Measurements from ENCODE around the gene SERPINA12.

The SERPINA12 gene

DNA sequence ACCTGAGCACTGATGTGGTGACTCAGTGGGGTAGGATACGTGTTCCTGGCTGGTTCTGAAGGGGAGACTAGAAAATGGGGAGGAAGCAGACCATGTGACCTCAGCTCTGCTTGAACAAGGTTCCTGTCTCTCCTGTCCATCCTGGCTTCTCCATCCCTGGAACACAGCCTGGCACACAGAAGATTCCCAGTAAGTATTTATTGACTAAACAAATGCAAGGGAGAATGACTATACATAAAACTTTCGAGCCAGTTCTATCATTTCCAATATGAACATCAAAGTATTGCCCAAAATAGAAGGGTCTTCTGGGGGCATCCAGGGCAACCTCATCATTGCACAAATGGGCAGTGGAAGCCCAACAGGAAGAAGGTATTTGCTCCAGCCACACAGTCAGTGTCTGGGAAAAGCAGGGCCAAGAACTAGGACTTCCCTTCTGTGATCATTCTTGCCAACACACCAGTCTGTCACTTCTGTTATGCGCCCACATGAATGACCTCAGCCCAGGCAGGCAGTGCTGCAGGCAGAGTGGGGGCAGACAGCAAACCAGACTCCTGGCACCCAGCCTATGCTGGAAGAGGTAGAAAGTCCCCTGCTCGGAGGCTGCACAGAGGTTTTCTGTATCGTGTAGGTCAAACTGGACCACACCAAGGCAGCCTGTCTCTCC is 27.7 kb downstream of the SERPINA12 start:
- no peak for TF ChIP-seq SUZ12 (IDR thresholded peaks at IDR 0.05; ENCODE audit: extremely low read depth, insufficient read depth, insufficient read length)
- TF ChIP-seq YY1 (IDR thresholded peaks at IDR 0.05; ENCODE audit: insufficient read depth, insufficient read length): no peak
- TF ChIP-seq ZNF274 (IDR thresholded peaks at IDR 0.05; ENCODE audit: low read depth, low read length): no peak
- peaks cover 13% of the 10 kb centered on the region for H3K9me3 ChIP-seq (ENCODE audit: insufficient read depth, low read length)
- H3K4me1 ChIP-seq (ENCODE audit: insufficient read depth, insufficient read length): peaks cover 3% of the 10 kb centered on the region
- no peak for DNase-seq (ENCODE audit: low read depth, low spot score)
- no peak overlapping the region for H3K4me3 ChIP-seq (ENCODE audit: insufficient read length, low read depth)
- no peaks in the 10 kb centered on the region for H3K36me3 ChIP-seq (ENCODE audit: insufficient read depth, insufficient read length, low read length)
- H3K9ac ChIP-seq (ENCODE audit: insufficient read length, low read depth): no peak overlapping the region
- H3K27me3 ChIP-seq (ENCODE audit: insufficient read depth, insufficient read length): no peaks in the 10 kb centered on the region

DNA sequence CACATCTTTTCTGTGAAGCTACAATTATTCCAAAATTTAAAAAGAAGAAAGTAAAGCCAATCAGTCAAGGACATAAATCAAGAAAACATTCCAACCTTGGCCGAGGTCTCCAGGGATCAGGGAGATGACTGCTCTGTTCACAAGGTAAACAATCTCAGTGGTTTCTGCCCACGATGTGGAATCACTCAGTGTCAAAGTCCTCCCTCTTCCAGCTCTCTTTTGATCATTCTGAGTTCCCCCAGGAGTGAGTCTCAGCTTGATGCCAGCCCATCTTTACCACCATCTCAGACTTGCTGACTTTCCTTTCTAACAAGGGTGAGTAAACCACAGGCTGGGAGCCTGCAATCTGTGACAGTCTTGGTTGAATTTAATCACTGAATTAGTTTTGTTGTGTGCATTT is 28.5 kb downstream of the SERPINA12 start:
- TF ChIP-seq SUZ12 (IDR thresholded peaks at IDR 0.05; ENCODE audit: extremely low read depth, insufficient read depth, insufficient read length) (no peak), YY1 (IDR thresholded peaks at IDR 0.05; ENCODE audit: insufficient read depth, insufficient read length) (no peak)
- H3K4me3 ChIP-seq (ENCODE audit: insufficient read length, low read depth): no peak overlapping the region
- no peaks in the 10 kb centered on the region for H3K36me3 ChIP-seq (ENCODE audit: insufficient read depth, insufficient read length, low read length)
- H3K4me1 ChIP-seq (ENCODE audit: insufficient read depth, insufficient read length): no peaks in the 10 kb centered on the region
- no peak overlapping the region for H3K9ac ChIP-seq (ENCODE audit: insufficient read length, low read depth)
- DNase-seq (ENCODE audit: low read depth, low spot score): no peak
- peaks cover 13% of the 10 kb centered on the region for H3K9me3 ChIP-seq (ENCODE audit: insufficient read depth, low read length)
- H3K27me3 ChIP-seq (ENCODE audit: insufficient read depth, insufficient read length): no peaks in the 10 kb centered on the region

DNA sequence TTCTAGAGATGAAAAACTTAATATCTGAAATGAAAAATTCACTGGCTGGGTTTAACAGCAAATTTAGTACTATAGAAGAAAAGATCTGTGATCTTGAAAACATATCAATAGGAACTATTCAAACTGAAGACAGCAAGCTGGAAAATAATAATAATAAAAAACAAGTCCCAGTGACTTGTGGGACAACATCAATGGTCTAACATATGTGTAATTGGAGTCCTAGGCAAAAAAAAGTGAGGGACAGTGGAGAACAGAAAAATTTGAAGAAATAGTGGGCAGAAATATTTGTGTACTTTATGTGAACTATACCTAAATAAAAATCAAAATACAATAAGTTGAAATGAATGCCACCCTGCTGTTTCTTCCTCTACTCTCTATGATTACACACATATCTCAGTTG is 30.8 kb downstream of the SERPINA12 start:
- peaks cover 2% of the 10 kb centered on the region for H3K4me1 ChIP-seq (ENCODE audit: insufficient read depth, insufficient read length)

DNA sequence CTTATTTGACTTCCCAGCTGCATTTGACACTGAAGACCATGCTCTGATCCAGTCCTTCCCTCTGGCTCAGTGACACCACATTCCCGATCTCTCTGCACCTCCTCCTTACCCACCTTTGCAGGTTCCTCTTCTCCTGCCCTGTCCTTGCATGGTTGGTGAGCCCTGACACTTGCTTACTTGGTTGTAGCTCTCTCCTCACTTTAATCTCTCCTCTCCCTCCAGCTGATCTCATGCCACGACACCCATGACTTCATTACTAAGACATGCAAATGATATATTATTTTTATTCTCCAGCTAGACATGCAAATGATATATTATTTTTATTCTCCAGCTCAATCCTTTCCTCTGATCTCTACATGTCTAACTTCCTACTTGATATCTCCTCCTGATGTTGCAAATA is 33.2 kb downstream of the SERPINA12 start, which contains the start of gene SERPINA9:
TSS of gene SERPINA9 (minus strand) at position 175 of the 400 bp plus-strand sequence. CDS start 6,357 bp downstream, outside the sequence.
- DNase-seq (ENCODE audit: low read depth, low spot score): no peak
- Histone ChIP-seq H3K4me1 (ENCODE audit: insufficient read depth, insufficient read length) (peaks cover 2% of the 10 kb centered on the region), H3K27me3 (ENCODE audit: insufficient read depth, insufficient read length) (no peaks in the 10 kb centered on the region), H3K4me3 (ENCODE audit: insufficient read length, low read depth) (no peak within 1 kb of the TSS), H3K9ac (ENCODE audit: insufficient read length, low read depth) (no peak within 1 kb of the TSS), H3K9me3 (ENCODE audit: insufficient read depth, low read length) (peaks cover 13% of the 10 kb centered on the region), H3K36me3 (ENCODE audit: insufficient read depth, insufficient read length, low read length) (no peaks in the 10 kb centered on the region)
- no peak for TF ChIP-seq SUZ12 (IDR thresholded peaks at IDR 0.05; ENCODE audit: extremely low read depth, insufficient read depth, insufficient read length)
- TF ChIP-seq YY1 (IDR thresholded peaks at IDR 0.05; ENCODE audit: insufficient read depth, insufficient read length): no peak
- TF ChIP-seq ZNF274 (IDR thresholded peaks at IDR 0.05; ENCODE audit: low read depth, low read length): no peak

More for the DNA sequence above, 30.8 kb downstream of the SERPINA12 start:
- H3K27me3 ChIP-seq (ENCODE audit: insufficient read depth, insufficient read length): no peaks in the 10 kb centered on the region
- H3K9me3 ChIP-seq (ENCODE audit: insufficient read depth, low read length): peaks cover 13% of the 10 kb centered on the region
- no peak overlapping the region for H3K9ac ChIP-seq (ENCODE audit: insufficient read length, low read depth)
- H3K36me3 ChIP-seq (ENCODE audit: insufficient read depth, insufficient read length, low read length): no peaks in the 10 kb centered on the region
- no peak overlapping the region for H3K4me3 ChIP-seq (ENCODE audit: insufficient read length, low read depth)
- DNase-seq (ENCODE audit: low read depth, low spot score): no peak
- TF ChIP-seq YY1 (IDR thresholded peaks at IDR 0.05; ENCODE audit: insufficient read depth, insufficient read length): no peak
- no peak for TF ChIP-seq SUZ12 (IDR thresholded peaks at IDR 0.05; ENCODE audit: extremely low read depth, insufficient read depth, insufficient read length)
- no peak for TF ChIP-seq ZNF274 (IDR thresholded peaks at IDR 0.05; ENCODE audit: low read depth, low read length)

DNA sequence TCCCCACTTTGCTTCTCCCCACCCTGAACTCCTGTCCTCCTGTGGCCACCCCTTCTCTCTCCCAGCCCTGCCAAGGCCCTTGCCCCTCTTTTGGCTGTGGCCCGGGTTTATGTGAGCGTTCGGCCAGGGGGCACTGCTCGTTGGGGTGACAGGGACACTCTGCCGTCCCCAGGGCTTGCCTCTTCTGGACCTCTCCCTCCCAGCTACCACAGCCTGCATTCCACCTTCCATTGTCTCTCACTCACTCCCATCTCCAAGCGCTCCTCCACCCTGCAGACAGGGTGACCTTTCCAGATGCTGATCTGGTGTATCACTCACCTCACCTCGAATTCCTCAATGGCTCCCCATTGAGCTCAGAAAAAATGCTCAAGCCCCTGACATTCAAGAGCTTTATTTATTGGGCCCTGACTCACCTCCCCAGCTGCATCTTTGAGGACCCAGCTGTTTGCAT is 34.7 kb downstream of the SERPINA12 start:
- H3K4me3 ChIP-seq (ENCODE audit: insufficient read length, low read depth): no peak overlapping the region
- no peak overlapping the region for H3K9ac ChIP-seq (ENCODE audit: insufficient read length, low read depth)
- peaks cover 13% of the 10 kb centered on the region for H3K9me3 ChIP-seq (ENCODE audit: insufficient read depth, low read length)
- peaks cover 2% of the 10 kb centered on the region for H3K4me1 ChIP-seq (ENCODE audit: insufficient read depth, insufficient read length)
- no peaks in the 10 kb centered on the region for H3K36me3 ChIP-seq (ENCODE audit: insufficient read depth, insufficient read length, low read length)
- DNase-seq (ENCODE audit: low read depth, low spot score): peak; percentile 52
- TF ChIP-seq YY1 (IDR thresholded peaks at IDR 0.05; ENCODE audit: insufficient read depth, insufficient read length) (no peak), SUZ12 (IDR thresholded peaks at IDR 0.05; ENCODE audit: extremely low read depth, insufficient read depth, insufficient read length) (no peak), ZNF274 (IDR thresholded peaks at IDR 0.05; ENCODE audit: low read depth, low read length) (no peak)
- H3K27me3 ChIP-seq (ENCODE audit: insufficient read depth, insufficient read length): no peaks in the 10 kb centered on the region

DNA sequence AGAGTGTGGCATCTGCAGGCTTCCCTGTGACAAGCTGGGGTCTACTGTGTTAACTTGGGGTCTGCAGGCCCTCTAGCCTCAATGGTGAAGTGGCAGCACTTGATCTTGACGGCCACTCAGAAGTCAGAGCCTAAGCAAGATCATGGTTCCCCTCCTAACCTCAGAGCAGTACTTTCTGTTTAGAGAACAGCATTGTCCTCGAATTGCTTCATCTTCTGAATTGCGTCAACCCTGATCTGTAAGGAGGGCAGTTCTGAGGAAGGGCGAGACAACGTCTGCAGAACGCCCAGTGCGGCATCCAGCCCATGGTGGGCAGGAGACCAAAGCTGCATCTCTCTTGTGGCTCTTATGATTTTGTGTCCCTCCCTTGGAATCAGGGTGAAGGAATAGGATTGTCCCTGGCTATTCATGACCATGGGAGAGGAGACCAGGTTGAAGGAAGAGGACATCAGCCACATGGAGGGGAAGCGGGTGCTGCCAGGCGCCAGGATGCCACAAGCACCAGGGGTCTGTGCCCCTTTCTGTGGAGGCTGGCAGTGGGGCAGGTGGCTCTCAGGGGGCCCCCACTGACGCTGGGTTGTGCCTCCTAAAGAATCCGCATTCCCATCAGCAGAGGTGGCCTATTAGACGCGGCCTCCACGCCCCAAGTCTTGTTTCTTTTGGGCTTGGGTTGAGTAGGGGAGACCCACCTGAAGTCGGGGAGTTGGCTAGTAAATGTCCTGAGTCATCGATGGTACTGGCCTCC is 35.4 kb downstream of the SERPINA12 start:
- peaks cover 2% of the 10 kb centered on the region for H3K4me1 ChIP-seq (ENCODE audit: insufficient read depth, insufficient read length)
- peaks cover 10% of the 10 kb centered on the region for H3K9me3 ChIP-seq (ENCODE audit: insufficient read depth, low read length)
- no peaks in the 10 kb centered on the region for H3K36me3 ChIP-seq (ENCODE audit: insufficient read depth, insufficient read length, low read length)
- no peak overlapping the region for H3K9ac ChIP-seq (ENCODE audit: insufficient read length, low read depth)
- no peak overlapping the region for H3K4me3 ChIP-seq (ENCODE audit: insufficient read length, low read depth)
- DNase-seq (ENCODE audit: low read depth, low spot score): no peak
- no peaks in the 10 kb centered on the region for H3K27me3 ChIP-seq (ENCODE audit: insufficient read depth, insufficient read length)
- no peak for TF ChIP-seq ZNF274 (IDR thresholded peaks at IDR 0.05; ENCODE audit: low read depth, low read length)
- no peak for TF ChIP-seq SUZ12 (IDR thresholded peaks at IDR 0.05; ENCODE audit: extremely low read depth, insufficient read depth, insufficient read length)
- TF ChIP-seq YY1 (IDR thresholded peaks at IDR 0.05; ENCODE audit: insufficient read depth, insufficient read length): no peak

DNA sequence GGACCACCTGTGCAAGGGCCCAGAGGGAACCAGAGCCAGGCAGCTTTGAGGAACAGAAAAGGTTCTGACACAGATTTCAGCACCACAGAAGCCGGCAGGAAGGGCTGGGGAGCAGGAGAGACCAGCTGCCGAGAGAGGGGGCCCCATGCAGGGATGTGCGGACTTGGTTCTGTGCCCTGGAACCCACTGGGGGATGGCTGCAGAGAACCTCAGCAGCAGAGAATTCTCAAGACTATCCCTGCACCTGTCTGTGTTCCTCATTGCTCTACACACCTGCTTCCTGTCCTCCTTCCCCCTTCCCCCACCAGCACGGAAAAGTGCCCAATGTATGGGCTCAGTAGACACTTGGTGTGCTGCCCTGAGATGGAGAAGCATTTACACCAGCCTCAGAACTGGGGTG is 36.4 kb downstream of the SERPINA12 start:
- TF ChIP-seq SUZ12 (IDR thresholded peaks at IDR 0.05; ENCODE audit: extremely low read depth, insufficient read depth, insufficient read length): no peak
- no peak for TF ChIP-seq YY1 (IDR thresholded peaks at IDR 0.05; ENCODE audit: insufficient read depth, insufficient read length)
- TF ChIP-seq ZNF274 (IDR thresholded peaks at IDR 0.05; ENCODE audit: low read depth, low read length): no peak
- Histone ChIP-seq H3K27me3 (ENCODE audit: insufficient read depth, insufficient read length) (no peaks in the 10 kb centered on the region), H3K4me1 (ENCODE audit: insufficient read depth, insufficient read length) (peaks cover 2% of the 10 kb centered on the region), H3K9ac (ENCODE audit: insufficient read length, low read depth) (no peak overlapping the region), H3K9me3 (ENCODE audit: insufficient read depth, low read length) (peaks cover under 1% of the 10 kb centered on the region; the same call in 1 of the 2 replicates), H3K36me3 (ENCODE audit: insufficient read depth, insufficient read length, low read length) (no peaks in the 10 kb centered on the region), H3K4me3 (ENCODE audit: insufficient read length, low read depth) (no peak overlapping the region)
- DNase-seq (ENCODE audit: low read depth, low spot score): no peak
